Erythroblast (primary cell): Measurements from ENCODE around the gene GALNT7.

ENCODE experiments used
- DNase-seq, 2 experiments: peaks; one replicate each; lab custom pipeline; 2025; lab: John Stamatoyannopoulos, UW
- GATA1 ChIP-seq: IDR thresholded peaks from 2 replicates; pipeline ENCODE4 v1.6.1; 2011; ENCODE audit warnings: low read depth, mild to moderate bottlenecking, control low read depth, low read length, moderate library complexity
- POLR2A ChIP-seq: IDR thresholded peaks from 2 replicates; pipeline ENCODE4 v1.6.1; 2011; ENCODE audit warnings: mild to moderate bottlenecking, low read length

Gene GALNT7

DNA sequence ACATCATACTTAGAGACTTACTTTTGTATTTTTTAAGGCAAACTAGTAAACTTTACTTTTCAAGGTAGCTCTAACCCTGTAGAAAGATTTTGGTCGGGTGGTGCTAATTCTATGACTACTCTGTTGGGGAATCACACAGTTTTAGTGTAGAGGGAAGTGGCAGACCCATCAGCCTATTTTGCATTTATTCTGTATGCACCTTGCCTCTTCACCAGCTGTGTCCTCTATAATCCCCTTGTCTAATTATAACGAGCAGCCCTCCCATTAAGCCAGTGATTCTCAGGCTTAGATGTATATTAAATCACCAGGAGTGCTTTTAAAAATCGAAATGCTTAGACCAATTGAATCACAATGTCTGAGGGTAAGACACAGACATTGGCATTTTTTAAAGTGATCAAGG lies 78.1 kb downstream of the GALNT7 start:
- DNase-seq, result no peak
- TF ChIP-seq POLR2A (no peak), GATA1 (no peak)

DNA sequence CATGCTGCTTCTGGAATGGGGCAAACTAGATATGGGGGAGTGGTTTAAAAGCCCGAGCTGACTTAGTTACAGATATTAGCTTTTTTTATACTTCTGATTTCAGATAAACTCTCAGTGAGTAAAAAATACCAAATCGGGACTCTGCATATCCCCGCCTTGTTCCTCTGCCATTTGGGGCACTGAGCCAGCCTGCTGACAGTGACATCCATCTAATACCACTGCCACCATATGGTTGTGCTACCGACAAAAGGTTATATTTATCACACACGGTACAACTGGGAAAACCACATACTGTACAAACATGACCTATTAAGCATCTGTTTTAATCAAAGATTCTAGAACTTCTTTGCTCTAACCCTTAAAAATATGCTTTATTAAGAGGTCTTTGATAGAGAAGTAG lies 78.7 kb downstream of the GALNT7 start:
- no peak for DNase-seq
- TF ChIP-seq POLR2A (no peak), GATA1 (no peak)

DNA sequence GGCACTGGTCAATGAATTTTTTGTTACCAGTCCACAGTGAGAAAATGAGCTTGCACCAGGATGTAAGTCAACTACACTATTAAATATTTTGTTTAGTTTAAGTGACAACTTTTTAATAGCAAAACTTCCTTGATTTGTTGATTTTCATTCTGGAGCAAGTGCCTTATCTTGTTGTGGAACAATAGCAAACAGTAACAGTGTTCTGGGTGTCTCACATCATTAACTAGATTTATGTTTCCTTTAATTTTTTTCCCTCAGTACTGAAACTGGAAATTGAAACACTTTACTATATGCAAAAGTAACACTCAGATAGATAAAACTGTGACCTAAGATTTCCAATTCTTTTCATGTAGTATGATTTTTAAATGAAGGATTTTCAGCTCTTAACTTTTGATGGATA lies 80.1 kb downstream of the GALNT7 start:
- DNase-seq, result no peak
- no peak for TF ChIP-seq GATA1
- TF ChIP-seq POLR2A, result no peak

DNA sequence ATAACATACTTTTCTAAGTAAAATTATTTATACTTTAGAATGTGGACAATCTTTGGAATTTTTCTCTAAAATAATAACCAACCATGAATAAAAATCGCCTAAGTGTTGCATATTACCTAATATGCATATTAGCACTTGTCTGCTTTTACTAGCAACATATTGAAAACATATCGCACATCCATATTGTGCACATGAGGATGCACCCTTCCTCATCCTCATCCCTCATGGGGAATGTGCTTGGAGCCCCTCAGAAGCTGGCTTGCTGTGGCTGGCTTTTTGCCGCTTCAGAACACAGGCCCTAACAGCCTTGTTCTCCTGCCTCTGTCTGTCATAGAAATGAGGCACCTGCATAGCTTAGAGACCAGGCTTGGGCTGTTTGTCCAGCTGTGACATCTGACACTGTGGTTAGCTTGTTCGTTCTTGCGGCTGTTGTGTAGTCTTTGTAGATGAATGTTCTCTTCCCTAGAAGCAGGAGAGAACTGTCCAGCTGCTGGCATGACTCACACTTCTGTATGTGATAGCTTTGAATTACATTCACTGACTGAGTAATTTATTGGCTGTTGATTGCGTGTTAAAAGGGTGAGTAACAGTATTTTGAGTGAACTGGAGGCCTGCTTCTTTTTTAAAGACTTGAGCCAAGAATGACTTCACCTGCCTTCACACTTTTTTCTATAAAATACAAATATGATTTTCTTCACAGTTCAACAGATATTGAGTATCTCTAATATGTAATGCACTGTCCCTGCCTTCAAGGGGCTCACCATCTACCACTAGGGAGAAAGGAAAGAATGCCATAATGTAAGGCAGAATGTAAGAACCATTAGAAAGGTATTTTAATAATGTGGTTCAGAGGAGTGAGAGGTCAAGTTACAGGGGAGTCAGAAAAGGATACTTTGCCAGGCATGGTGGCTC lies 83.7 kb downstream of the GALNT7 start:
- DNase-seq, result peak in 1 of 2 experiments; percentile 16
- TF ChIP-seq POLR2A, result no peak
- no peak for TF ChIP-seq GATA1

DNA sequence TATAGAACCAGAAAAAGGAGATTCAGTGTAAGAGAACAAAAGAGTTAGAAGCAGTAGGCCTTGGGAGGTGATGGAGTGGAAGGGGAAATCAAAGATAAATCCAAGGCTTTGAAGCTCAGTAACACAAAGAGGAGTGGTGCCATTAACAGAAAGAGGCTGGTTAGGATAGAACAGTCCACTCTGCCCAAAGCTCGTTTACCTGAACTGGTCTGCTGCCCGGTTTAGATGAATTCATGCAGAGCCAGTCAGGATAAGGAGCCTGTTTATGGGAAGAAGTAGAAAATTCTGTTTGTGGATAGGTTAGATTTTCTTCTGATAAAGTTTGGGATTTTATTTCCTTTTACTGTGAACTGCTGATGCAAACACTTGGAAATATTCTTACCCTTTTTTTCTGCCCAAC lies 85.0 kb downstream of the GALNT7 start:
- TF ChIP-seq GATA1 (no peak), POLR2A (no peak)
- DNase-seq, result no peak

DNA sequence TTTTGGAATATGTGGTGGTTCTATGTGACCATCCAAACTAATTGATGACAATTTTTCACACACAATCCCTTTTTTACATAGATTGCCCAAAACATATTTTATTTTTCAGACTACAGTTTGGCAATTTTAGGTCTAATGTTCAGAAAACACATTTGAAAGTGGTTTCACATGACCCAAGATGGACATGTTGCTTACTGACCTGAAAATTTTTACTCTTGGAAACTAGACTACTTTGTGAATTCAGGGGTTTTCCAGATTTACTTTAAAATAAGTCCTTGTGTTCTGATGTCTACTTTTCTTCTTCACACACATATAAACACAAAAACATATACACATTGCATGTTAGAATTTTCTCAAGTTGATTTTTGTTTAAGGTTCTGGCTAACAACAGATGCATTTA lies 86.0 kb downstream of the GALNT7 start:
- DNase-seq, result no peak
- TF ChIP-seq POLR2A, result no peak
- no peak for TF ChIP-seq GATA1

DNA sequence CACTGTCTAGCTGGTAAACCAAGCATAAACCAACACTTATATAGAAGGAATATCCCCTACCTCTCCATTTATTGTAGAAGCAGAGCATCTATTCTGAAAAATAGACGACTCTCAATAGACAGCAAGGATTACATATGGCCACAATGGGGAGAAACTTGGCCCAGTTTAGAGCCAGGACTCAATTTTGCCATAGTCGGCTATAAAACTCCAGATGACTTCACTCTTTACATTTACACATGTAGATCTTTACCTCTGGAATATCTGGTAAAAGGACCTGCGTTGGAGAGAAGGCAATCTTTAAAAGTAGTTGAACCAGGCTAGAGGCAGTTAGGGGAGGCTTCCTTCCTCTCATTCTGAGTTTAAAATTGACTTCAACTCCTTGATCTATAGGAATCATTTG lies 88.2 kb downstream of the GALNT7 start:
- DNase-seq, result no peak
- TF ChIP-seq POLR2A, result no peak
- no peak for TF ChIP-seq GATA1

DNA sequence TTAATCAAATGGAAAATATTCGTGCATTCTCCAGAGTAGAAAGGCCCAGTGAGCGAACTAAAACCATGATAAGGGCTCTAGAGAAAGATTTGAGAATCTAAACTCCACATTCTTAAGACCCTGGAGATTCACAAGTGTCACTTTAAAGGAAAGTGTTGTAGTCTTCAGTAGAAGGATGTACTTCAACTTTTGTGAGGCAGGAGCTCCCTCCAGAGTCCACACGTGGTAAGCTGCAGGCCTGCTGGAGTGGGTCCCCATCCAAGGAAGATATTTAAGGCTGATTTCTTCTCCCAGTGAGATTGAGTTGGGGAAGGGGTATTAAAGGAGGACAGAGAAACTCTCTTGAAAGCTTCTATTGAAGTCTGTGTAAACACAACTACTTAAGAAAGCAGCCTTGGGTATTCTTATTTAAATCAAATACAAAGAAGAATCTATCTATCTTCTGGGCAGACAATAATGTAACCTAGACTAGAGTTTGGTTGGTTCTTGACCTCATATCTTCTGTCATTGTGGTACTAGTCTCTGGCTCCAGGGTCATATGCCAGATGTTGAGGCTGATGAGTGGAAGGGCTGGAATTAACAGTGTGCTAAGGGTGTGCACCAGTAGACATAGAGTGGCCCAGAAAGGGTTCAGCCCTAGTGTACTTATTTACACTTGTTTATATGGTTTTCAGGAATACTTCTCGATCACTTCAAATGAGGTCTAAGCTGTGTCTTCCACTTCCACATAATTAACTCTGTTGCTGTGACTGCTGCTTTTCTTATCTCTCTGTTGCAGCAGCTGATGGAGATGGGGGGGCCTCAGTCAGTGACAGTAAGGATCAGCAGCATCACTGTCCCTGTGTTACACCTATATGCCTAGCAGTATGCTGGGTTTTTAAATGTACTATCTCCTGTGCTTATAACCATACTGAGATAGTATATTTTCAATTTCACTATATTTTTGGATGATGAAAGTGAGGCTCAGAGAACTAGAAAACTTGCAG lies 89.4 kb downstream of the GALNT7 start:
- peak; percentile 79 to 80 for DNase-seq
- TF ChIP-seq POLR2A, result no peak
- TF ChIP-seq GATA1, result no peak

DNA sequence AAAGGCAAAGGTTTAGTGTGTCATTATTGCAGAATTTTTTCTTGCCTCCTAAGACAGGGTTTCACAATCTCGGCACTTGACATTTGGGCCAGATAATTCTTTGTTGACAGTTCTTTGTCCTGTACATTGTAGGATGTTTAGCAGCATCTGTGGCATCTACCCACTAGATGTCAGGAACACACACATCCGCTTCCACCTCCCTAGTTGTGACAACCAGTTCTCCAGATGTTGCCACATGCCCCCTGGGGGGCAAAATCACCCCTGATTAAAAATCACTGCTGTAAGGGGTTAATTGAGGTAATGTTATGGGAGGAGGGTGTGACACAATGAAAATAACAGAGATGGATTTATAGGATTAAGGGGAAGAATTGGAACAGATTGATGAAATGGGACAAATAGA lies 90.3 kb downstream of the GALNT7 start:
- DNase-seq, result peak in 1 of 2 experiments; percentile 24
- no peak for TF ChIP-seq GATA1
- TF ChIP-seq POLR2A, result no peak

DNA sequence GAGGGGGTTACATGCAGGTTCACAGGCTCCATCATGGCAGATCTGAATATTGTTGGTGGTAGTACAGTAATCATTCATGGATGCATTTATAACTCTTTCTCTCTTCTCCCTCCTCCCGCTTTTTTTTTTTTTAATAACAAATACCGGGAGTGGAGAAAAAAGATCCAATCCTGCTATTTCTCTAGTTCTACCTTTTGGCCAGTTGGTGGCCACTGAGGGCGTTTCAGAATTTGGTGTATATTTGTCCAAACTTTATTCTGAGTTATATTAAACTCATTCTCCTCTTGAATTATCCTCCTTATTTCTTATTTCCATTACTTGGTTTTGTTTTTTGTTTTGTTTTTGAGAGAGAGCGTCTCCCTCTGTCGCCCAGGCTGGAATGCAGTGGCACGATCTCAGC lies 90.7 kb downstream of the GALNT7 start:
- no peak for DNase-seq
- no peak for TF ChIP-seq GATA1
- TF ChIP-seq POLR2A, result no peak

DNA sequence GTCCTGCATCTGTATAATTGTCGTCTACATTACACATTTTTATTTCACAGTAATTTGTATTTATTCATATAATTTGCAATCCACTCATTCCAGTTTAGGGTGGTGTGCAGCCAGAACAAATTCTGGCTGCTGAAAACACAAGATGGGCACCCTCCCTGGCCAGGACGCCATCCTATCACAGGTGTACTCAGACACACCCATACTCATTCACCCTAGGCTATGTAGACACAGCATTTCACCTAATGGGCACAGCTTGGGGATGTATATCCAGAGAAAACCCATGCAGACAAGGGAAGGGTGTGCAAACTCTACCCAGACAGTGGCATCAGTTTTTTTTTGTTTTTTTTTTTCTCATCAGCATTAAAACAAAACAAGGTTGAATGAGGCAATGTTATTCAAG lies 92.4 kb downstream of the GALNT7 start:
- no peak for DNase-seq
- TF ChIP-seq GATA1 (no peak), POLR2A (no peak)

DNA sequence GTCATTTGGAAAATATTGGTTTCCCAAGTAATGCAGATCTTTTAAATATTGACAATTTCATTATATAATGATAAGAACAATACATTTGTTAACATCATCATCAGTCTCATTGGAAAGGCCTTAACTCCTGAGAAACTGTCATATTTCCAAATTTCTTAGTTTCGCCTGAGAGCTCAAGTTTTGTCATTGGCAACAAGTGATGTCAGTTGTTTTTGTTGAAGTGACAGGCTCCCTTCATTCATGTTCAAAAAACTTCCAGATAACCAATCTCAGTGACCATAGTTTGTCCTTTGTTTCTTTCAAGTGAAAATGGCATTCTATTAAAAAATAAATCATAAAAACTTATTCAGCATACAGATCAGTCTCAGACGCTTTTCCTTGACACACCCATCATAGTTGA lies 93.8 kb downstream of the GALNT7 start:
- DNase-seq, result no peak
- TF ChIP-seq POLR2A (no peak), GATA1 (no peak)

DNA sequence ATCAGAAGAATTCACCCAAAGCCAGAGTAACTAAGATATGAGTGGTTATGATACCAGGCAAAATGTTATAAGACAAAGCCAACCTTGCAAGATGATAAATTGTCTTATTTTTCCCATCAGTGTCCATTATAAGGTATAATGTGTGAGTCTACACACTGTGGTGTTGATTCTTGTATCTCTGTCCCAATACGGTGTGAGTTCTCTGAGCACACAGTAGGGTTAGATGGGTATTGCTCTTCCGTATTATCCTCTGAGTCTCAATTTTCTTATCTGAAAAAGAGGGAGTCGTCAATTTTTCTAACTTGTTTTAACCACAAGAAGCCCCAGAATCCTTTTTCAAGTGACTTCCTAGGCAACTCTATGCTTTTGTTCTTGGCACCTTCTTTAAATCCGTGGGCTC lies 95.6 kb downstream of the GALNT7 start:
- peak in 1 of 2 experiments; percentile 76 for DNase-seq
- TF ChIP-seq GATA1 (no peak), POLR2A (no peak)

DNA sequence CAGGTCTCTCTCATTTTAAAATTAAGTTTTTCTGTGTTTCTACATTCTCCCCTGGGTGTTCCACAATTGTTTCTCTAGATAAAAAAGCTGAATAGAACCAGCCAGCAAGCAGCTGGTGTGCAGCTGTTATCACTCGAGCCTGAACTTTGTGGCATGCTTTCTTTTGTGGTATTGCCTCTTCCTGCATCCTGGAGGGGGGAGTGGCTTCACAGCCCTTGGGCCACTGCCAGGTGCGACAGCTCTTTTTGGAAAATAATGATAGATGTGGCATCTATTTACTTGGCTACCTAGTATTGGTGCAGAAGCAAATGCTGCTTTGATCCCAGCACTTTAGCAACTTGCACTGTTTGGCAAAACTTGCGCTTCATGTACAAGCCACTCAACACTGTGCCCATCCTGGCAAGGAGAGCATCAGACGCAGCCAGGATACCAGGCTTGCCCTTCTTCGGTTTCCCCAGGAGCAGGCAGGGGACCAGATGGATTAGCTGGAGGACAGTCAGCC lies 96.1 kb downstream of the GALNT7 start:
- DNase-seq, result peak; percentile 74 to 89
- TF ChIP-seq GATA1 (no peak), POLR2A (peak; percentile 49)
